ENCODE results near the gene ACACA. TPM values are rescaled to one million over a fixed set of nuclear protein-coding genes. Genes with fewer than 3 reads are reported as not detected.

ACACA gene
- total and polyA plus RNA-seq, 9 of the 15 experiments (the other 6 are each of a cell fraction or from before 2014, with no cell fraction given): 35.9 to 135 (median 88.4) TPM

DNA sequence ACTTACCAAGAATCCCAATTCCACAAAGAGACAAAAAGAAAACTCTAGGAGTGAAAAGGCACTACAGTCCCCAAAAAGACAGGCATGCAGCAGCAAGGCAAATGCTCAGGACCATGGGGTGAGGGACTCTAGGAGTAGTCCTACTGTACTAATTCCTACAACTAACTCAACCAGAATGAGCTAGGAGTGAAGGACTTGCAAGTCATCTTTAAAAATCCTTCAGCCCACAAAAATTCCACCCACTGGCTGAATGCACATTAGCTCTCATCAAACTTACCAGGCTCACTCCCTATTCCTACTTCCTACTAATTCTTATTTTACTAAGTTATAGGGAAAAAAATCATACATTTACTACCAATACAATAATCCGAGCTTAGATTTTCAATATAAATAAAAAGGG lies 172.5 kb downstream of the ACACA start:
- in situ Hi-C loops (cut with MboI) (no loop called here), intact Hi-C loops (cut with micrococcal nuclease) (no loop called here)
- 93% methylated on average over 1 of the region's 1 CpG for WGBS (ENCODE audit: insufficient coverage, low coverage, missing lambda C conversion rate)

DNA sequence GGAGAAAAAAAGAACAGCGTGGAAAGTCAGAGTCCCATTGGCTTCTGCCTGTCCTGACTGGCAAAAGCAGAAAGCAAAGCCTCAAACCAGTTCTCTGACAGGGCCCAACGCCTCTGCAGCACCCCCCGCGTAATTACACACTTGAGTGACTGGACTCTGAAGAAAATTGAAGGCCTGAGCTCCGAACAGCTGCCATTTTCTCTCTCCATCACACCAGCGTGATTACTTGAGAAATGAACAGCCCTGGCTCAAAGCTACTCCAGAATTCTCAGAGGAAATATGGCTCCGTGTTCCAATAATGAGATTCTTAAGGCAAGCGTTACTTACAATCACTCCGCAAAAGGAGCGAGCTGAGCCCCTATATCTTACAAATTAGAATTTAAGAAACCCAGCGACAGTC lies 173.6 kb downstream of the ACACA start:
- Histone ChIP-seq H4K20me1 (replicated peaks; ENCODE audit: control insufficient read depth, insufficient read depth, low read length) (no peaks in the 10 kb centered on the region), H3K9me3 (replicated peaks; ENCODE audit: control insufficient read depth, insufficient read depth, low read depth, low read length) (no peaks in the 10 kb centered on the region), H2AFZ (ENCODE audit: low read depth, low read length) (no peak overlapping the region), H3K36me3 (ENCODE audit: control insufficient read depth, insufficient read depth, low read length) (peaks cover 83% of the 10 kb centered on the region), H3K4me3 (no peak overlapping the region), H3K9me1 (ENCODE audit: control insufficient read depth, insufficient read depth, low read length) (no peaks in the 10 kb centered on the region), H3K27me3 (ENCODE audit: control insufficient read depth in 2 of 2, insufficient read depth in 2 of 2, low read length in 2 of 2) (no peaks in the 10 kb centered on the region), H3K27ac (ENCODE audit: extremely low read depth, low read depth, low read length) (no peak overlapping the region), H3K4me1 (replicated peaks in 1 of 2; ENCODE audit: control insufficient read depth in 2 of 2, insufficient read depth in 2 of 2, low read length in 2 of 2) (no peaks in the 10 kb centered on the region), H3K9ac (ENCODE audit: insufficient read depth in 1 of 2, low read depth in 2 of 2, low read length in 2 of 2) (no peak overlapping the region), H3K79me2 (ENCODE audit: control insufficient read depth, insufficient read depth, low read length) (no peaks in the 10 kb centered on the region), H3K4me2 (ENCODE audit: insufficient read depth, low read length) (no peak overlapping the region)
- ChIA-PET POLR2A (interaction anchor here (0.6 to 2.0 kb wide), 2 partner anchors 8 to 635 kb away, joined by 3 to 5 read pairs; no protein-coding TSS in a partner anchor), CTCF (ENCODE audit: low intra/inter-chr PET ratio) (no interaction called here)
- DNase-seq (ENCODE audit: extremely low read depth in 1 of 4, low spot score in 3 of 4) (no peak), ATAC-seq (no peak), FAIRE-seq (no peak)
- intact Hi-C loops (cut with micrococcal nuclease) (no loop called here), in situ Hi-C loops (cut with MboI) (no loop called here)
- WGBS (ENCODE audit: insufficient coverage, low coverage, missing lambda C conversion rate): 92% methylated on average over 10 of the region's 11 CpGs
- no TSS peak for BruUV-seq (replicated peaks)
- TF ChIP-seq CHD1 (IDR thresholded peaks at IDR 0.05; ENCODE audit: low read length) (no peak), SREBF2 (CRISPR knock-in tag; IDR thresholded peaks at IDR 0.05) (no peak), ZNF134 (CRISPR knock-in tag; conservative IDR thresholded peaks at IDR 0.05) (no peak), CBX8 (IDR thresholded peaks at IDR 0.05; ENCODE audit: borderline replicate concordance, extremely low read depth, low read depth, low read length, poor library complexity, severe bottlenecking) (no peak), SREBF1 (IDR thresholded peaks at IDR 0.05; ENCODE audit: borderline replicate concordance, low read depth, low read length) (no peak), ZNF507 (tag; conservative IDR thresholded peaks at IDR 0.05) (no peak), ZNF232 (CRISPR knock-in tag; IDR thresholded peaks at IDR 0.05) (no peak), NFXL1 (CRISPR knock-in tag; IDR thresholded peaks at IDR 0.05) (no peak), SMAD4 (CRISPR knock-in tag; conservative IDR thresholded peaks at IDR 0.05) (no peak), MIER1 (IDR thresholded peaks at IDR 0.05; ENCODE audit: low read depth) (no peak), DNMT1 (IDR thresholded peaks at IDR 0.05) (no peak), GTF2A2 (tag; IDR thresholded peaks at IDR 0.05) (no peak), ZNF133 (CRISPR knock-in tag; IDR thresholded peaks at IDR 0.05) (no peak)
- TF ChIP-seq, protein P1, sequence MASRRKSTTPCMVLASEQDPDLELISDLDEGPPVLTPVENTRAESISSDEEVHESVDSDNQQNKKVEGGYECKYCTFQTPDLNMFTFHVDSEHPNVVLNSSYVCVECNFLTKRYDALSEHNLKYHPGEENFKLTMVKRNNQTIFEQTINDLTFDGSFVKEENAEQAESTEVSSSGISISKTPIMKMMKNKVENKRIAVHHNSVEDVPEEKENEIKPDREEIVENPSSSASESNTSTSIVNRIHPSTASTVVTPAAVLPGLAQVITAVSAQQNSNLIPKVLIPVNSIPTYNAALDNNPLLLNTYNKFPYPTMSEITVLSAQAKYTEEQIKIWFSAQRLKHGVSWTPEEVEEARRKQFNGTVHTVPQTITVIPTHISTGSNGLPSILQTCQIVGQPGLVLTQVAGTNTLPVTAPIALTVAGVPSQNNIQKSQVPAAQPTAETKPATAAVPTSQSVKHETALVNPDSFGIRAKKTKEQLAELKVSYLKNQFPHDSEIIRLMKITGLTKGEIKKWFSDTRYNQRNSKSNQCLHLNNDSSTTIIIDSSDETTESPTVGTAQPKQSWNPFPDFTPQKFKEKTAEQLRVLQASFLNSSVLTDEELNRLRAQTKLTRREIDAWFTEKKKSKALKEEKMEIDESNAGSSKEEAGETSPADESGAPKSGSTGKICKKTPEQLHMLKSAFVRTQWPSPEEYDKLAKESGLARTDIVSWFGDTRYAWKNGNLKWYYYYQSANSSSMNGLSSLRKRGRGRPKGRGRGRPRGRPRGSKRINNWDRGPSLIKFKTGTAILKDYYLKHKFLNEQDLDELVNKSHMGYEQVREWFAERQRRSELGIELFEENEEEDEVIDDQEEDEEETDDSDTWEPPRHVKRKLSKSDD (conservative IDR thresholded peaks at IDR 0.05; ENCODE audit: low read length): no peak

More for the DNA sequence above, 172.5 kb downstream of the ACACA start:
- no peak for ATAC-seq
- H4K20me1 ChIP-seq (replicated peaks; ENCODE audit: control insufficient read depth, insufficient read depth, low read length): no peaks in the 10 kb centered on the region
- no peaks in the 10 kb centered on the region for H3K27me3 ChIP-seq (ENCODE audit: control insufficient read depth in 2 of 2, insufficient read depth in 2 of 2, low read length in 2 of 2)
- H3K9me3 ChIP-seq (replicated peaks; ENCODE audit: control insufficient read depth, insufficient read depth, low read depth, low read length): no peaks in the 10 kb centered on the region
- no peak overlapping the region for H3K9ac ChIP-seq (ENCODE audit: insufficient read depth in 1 of 2, low read depth in 2 of 2, low read length in 2 of 2)
- no peak for FAIRE-seq
- H3K36me3 ChIP-seq (ENCODE audit: control insufficient read depth, insufficient read depth, low read length): peaks cover 87% of the 10 kb centered on the region
- H2AFZ ChIP-seq (ENCODE audit: low read depth, low read length): no peak overlapping the region
- no peak overlapping the region for H3K27ac ChIP-seq (ENCODE audit: extremely low read depth, low read depth, low read length)
- no TSS peak for BruUV-seq (replicated peaks)
- CTCF ChIA-PET (ENCODE audit: low intra/inter-chr PET ratio): no interaction called here
- no peak for DNase-seq (ENCODE audit: extremely low read depth in 1 of 4, low spot score in 3 of 4)
- TF ChIP-seq MIER1 (IDR thresholded peaks at IDR 0.05; ENCODE audit: low read depth) (no peak), FOXK2 (conservative IDR thresholded peaks at IDR 0.05 in 1 of 2, IDR thresholded peaks at IDR 0.05 in 1 of 2; ENCODE audit: low read depth in 2 of 2) (no peak)
- no peaks in the 10 kb centered on the region for H3K9me1 ChIP-seq (ENCODE audit: control insufficient read depth, insufficient read depth, low read length)
- POLR2A ChIA-PET: interaction anchor here (0.6 to 2.0 kb wide), 5 partner anchors 7 to 85 kb away, joined by 3 to 5 read pairs (median 3); no protein-coding TSS in a partner anchor
- no peak overlapping the region for H3K4me3 ChIP-seq
- no peaks in the 10 kb centered on the region for H3K4me1 ChIP-seq (replicated peaks in 1 of 2; ENCODE audit: control insufficient read depth in 2 of 2, insufficient read depth in 2 of 2, low read length in 2 of 2)
- H3K4me2 ChIP-seq (ENCODE audit: insufficient read depth, low read length): no peak overlapping the region
- H3K79me2 ChIP-seq (ENCODE audit: control insufficient read depth, insufficient read depth, low read length): no peaks in the 10 kb centered on the region

Measured in K562 (cell line).